Stimulated activated CD4-positive, alpha-beta T cell treated with anti-CD3 and anti-CD28 coated beads, Interleukin-15, amount 100 ng/mL, for 48 hours (primary cell): ENCODE measurements around the gene BTNL3.
"Not testable (repeated sequence)": the region's sequence is repeated elsewhere in the genome, so short reads cannot be mapped to it uniquely, and the experiment has no call there.

Source experiments
- DNase-seq, 2 donors: peaks; one replicate each; pipeline ENCODE4 v3.0.0-alpha.2; 2020; ENCODE audit warnings: low read depth in 2 of 2

The BTNL3 gene

GRCh38 chr5:181024245-181025064 lies 35.8 kb downstream of the BTNL3 start:
- no peak for DNase-seq

- DNase-seq = no peak
Observed at GRCh38 chr5:181027452-181028031, 38.9 kb downstream of the BTNL3 start.

GRCh38 chr5:181028032-181028819 lies 39.6 kb downstream of the BTNL3 start:
- DNase-seq = no peak

- DNase-seq = no peak
Observed at GRCh38 chr5:181031716-181032115, 43.1 kb downstream of the BTNL3 start.

GRCh38 chr5:181035991-181036815 lies 47.6 kb downstream of the BTNL3 start:
- DNase-seq = no peak

- no peak for DNase-seq
Observed at GRCh38 chr5:181036816-181037364, 48.2 kb downstream of the BTNL3 start.

- no peak for DNase-seq
Observed at GRCh38 chr5:181037365-181037861, 48.8 kb downstream of the BTNL3 start.

- no peak for DNase-seq
Observed at GRCh38 chr5:181039471-181039870, 50.8 kb downstream of the BTNL3 start.

GRCh38 chr5:181039931-181040630 lies 51.4 kb downstream of the BTNL3 start, which contains the start of gene BTNL9:
Gene BTNL9 (plus strand): TSS chr5:181040266. CDS start chr5:181045490, 5,224 bp downstream.
- no peak for DNase-seq

GRCh38 chr5:181040631-181040945 lies 51.9 kb downstream of the BTNL3 start:
- DNase-seq = no peak

- no peak for DNase-seq
Observed at GRCh38 chr5:181041043-181041442, 52.4 kb downstream of the BTNL3 start.

GRCh38 chr5:181042036-181042713 lies 53.5 kb downstream of the BTNL3 start:
- no peak for DNase-seq

GRCh38 chr5:181042722-181043121 lies 54.1 kb downstream of the BTNL3 start:
- DNase-seq = no peak

GRCh38 chr5:181043285-181044092 lies 54.8 kb downstream of the BTNL3 start:
- DNase-seq = no peak

GRCh38 chr5:181044093-181044599 lies 55.5 kb downstream of the BTNL3 start:
- DNase-seq = no peak

- no peak for DNase-seq
Observed at GRCh38 chr5:181044662-181045305, 56.1 kb downstream of the BTNL3 start.

GRCh38 chr5:181045316-181045715 lies 56.7 kb downstream of the BTNL3 start:
- no peak for DNase-seq

GRCh38 chr5:181045857-181046256 lies 57.2 kb downstream of the BTNL3 start:
- DNase-seq = not testable (repeated sequence)
